ENCODE results near the gene FRRS1. TPM values are rescaled to one million over a fixed set of nuclear protein-coding genes. Genes with fewer than 3 reads are reported as not detected.

The FRRS1 gene
- total and polyA plus RNA-seq, 10 of the 15 experiments (the other 5 are each of a cell fraction or from before 2014, with no cell fraction given): 0.13 to 18.9 (median 8.0) TPM

GRCh38 chr1:99781798-99782197 lies 15.4 kb upstream of the FRRS1 start (continued):
- TF ChIP-seq ASH2L (IDR thresholded peaks at IDR 0.05; ENCODE audit: borderline replicate concordance, low read depth) (no peak), LARP7 (IDR thresholded peaks at IDR 0.05) (no peak), NFXL1 (IDR thresholded peaks at IDR 0.05; ENCODE audit: borderline replicate concordance) (no peak), ATF2 (IDR thresholded peaks at IDR 0.05; ENCODE audit: low read length) (no peak)

DNA sequence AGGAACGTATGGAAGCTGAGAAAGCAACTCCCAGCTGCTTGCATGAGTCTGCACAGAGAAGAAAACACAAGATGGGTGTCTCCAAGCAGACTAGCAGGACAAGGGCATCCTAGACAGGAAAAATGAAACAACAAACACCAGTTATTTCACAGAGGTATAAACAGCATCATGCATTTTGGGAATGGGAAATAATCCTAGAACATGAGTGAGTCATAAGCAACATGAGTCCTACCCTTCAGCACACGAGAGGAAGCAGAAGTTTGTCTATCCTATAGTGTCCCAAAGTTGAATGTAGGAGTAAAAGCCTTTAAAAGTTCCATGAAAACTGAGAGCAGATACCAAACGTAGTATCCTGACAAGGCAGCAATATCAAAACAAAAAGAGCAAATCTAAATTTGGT lies 11.3 kb upstream of the FRRS1 start:
- Histone ChIP-seq H4K20me1 (ENCODE audit: control insufficient read depth, insufficient read depth) (no peaks in the 10 kb centered on the region), H3K4me3 (no peak overlapping the region), H2AFZ (ENCODE audit: control insufficient read depth, low read depth, low read length) (no peak overlapping the region), H3K36me3 (ENCODE audit: control insufficient read depth in 2 of 2, insufficient read depth in 2 of 2, low read length in 1 of 2) (no peaks in the 10 kb centered on the region), H3K27me3 (replicated peaks in 1 of 2; ENCODE audit: control insufficient read depth in 2 of 2, insufficient read depth in 2 of 2, low read length in 1 of 2) (no peaks in the 10 kb centered on the region), H3K27ac (ENCODE audit: control insufficient read depth, insufficient read depth) (no peak overlapping the region), H3K4me2 (ENCODE audit: control insufficient read depth, insufficient read depth) (no peak overlapping the region), H3K9ac (ENCODE audit: control insufficient read depth, insufficient read depth, low read length) (no peak overlapping the region), H3K79me2 (ENCODE audit: control insufficient read depth, insufficient read depth, low read length) (no peaks in the 10 kb centered on the region), H3K9me3 (replicated peaks; ENCODE audit: control insufficient read depth, insufficient read depth, low read length) (no peaks in the 10 kb centered on the region), H3K4me1 (ENCODE audit: control insufficient read depth, insufficient read depth, low read length) (peaks cover 5% of the 10 kb centered on the region)
- RAD21 ChIA-PET (ENCODE audit: unreplicated experiment): interaction anchor here (1.7 kb wide), 1 partner anchor 265 kb away, joined by 3 read pairs; no protein-coding TSS in a partner anchor
- POLR2A ChIA-PET: no interaction called here
- intact Hi-C loops (cut with micrococcal nuclease; ENCODE audit: unreplicated experiment): no loop called here
- CTCF ChIA-PET: no interaction called here
- in situ Hi-C loops (cut with MboI): no loop called here
- 19% methylated on average over 3 of the region's 3 CpGs for WGBS (ENCODE audit: insufficient coverage, insufficient replicate concordance, low lambda C conversion rate, missing lambda C conversion rate)
- no peak for FAIRE-seq
- no peak for ATAC-seq
- no peak for DNase-seq (ENCODE audit: low read depth, low spot score)
- SMC1A ChIA-PET (ENCODE audit: uncharacterized antibody, unreplicated experiment): interaction anchor here (0.6 to 3.0 kb wide), 4 partner anchors 10 to 619 kb away, joined by 3 to 24 read pairs (median 11); partner anchors contain the start of gene FRRS1
- no TSS peak for BruUV-seq (replicated peaks)
- TF ChIP-seq, protein P1, sequence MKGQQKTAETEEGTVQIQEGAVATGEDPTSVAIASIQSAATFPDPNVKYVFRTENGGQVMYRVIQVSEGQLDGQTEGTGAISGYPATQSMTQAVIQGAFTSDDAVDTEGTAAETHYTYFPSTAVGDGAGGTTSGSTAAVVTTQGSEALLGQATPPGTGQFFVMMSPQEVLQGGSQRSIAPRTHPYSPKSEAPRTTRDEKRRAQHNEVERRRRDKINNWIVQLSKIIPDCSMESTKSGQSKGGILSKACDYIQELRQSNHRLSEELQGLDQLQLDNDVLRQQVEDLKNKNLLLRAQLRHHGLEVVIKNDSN (IDR thresholded peaks at IDR 0.05; ENCODE audit: borderline replicate concordance, extremely low read length, insufficient read depth, low read depth, low read length): no peak
- TF ChIP-seq BCL3 (IDR thresholded peaks at IDR 0.05; ENCODE audit: borderline replicate concordance, insufficient read depth, low read depth, low read length, poor library complexity, severe bottlenecking) (no peak), WRNIP1 (IDR thresholded peaks at IDR 0.05; ENCODE audit: borderline replicate concordance, low read depth, low read length) (no peak), TCF12 (IDR thresholded peaks at IDR 0.05; ENCODE audit: low read depth, low read length) (no peak), POLR2A (IDR thresholded peaks at IDR 0.05; ENCODE audit: low read depth, low read length) (no peak), CBFB (IDR thresholded peaks at IDR 0.05; ENCODE audit: low read depth) (no peak), EED (IDR thresholded peaks at IDR 0.05; ENCODE audit: low read depth) (no peak), PML (IDR thresholded peaks at IDR 0.05; ENCODE audit: low read length) (no peak), IRF4 (IDR thresholded peaks at IDR 0.05; ENCODE audit: low read depth, low read length) (no peak), DPF2 (IDR thresholded peaks at IDR 0.05) (no peak), ZBED1 (IDR thresholded peaks at IDR 0.05; ENCODE audit: borderline replicate concordance) (no peak), TCF7 (IDR thresholded peaks at IDR 0.05; ENCODE audit: borderline replicate concordance) (no peak), SMAD5 (IDR thresholded peaks at IDR 0.05; ENCODE audit: low read depth) (no peak), MYC (IDR thresholded peaks at IDR 0.05; ENCODE audit: insufficient read depth, insufficient read length, insufficient replicate concordance, low read length, severe bottlenecking) (no peak)
- TF ChIP-seq, protein P2, sequence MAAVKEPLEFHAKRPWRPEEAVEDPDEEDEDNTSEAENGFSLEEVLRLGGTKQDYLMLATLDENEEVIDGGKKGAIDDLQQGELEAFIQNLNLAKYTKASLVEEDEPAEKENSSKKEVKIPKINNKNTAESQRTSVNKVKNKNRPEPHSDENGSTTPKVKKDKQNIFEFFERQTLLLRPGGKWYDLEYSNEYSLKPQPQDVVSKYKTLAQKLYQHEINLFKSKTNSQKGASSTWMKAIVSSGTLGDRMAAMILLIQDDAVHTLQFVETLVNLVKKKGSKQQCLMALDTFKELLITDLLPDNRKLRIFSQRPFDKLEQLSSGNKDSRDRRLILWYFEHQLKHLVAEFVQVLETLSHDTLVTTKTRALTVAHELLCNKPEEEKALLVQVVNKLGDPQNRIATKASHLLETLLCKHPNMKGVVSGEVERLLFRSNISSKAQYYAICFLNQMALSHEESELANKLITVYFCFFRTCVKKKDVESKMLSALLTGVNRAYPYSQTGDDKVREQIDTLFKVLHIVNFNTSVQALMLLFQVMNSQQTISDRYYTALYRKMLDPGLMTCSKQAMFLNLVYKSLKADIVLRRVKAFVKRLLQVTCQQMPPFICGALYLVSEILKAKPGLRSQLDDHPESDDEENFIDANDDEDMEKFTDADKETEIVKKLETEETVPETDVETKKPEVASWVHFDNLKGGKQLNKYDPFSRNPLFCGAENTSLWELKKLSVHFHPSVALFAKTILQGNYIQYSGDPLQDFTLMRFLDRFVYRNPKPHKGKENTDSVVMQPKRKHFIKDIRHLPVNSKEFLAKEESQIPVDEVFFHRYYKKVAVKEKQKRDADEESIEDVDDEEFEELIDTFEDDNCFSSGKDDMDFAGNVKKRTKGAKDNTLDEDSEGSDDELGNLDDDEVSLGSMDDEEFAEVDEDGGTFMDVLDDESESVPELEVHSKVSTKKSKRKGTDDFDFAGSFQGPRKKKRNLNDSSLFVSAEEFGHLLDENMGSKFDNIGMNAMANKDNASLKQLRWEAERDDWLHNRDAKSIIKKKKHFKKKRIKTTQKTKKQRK (IDR thresholded peaks at IDR 0.05; ENCODE audit: low read depth, low read length): no peak
